ENCODE measurements around the gene ABTB2. TPM values are rescaled to one million over a fixed set of nuclear protein-coding genes. Genes with fewer than 3 reads are reported as not detected.

The ABTB2 gene
- total and polyA plus RNA-seq, 7 donors, result 4.5 to 24.7 (median 18.5) TPM

- intact Hi-C loops (cut with DNase I), result loop anchor here in 1 of 2 donors (2.0 kb wide), 1 partner anchor 89 kb away; no protein-coding TSS in a partner anchor
- no peak for TF ChIP-seq CTCF (IDR thresholded peaks at IDR 0.05)
- 9 to 22% (median 10%) methylated on average over 6 of the region's 6 CpGs for WGBS, 3 donors
- ATAC-seq (peak in 2 of 4 donors; percentile 44 to 46), DNase-seq (peak; percentile 16 to 62)
- peaks cover 60% of the 10 kb centered on the region for H3K4me1 ChIP-seq
- no peaks in the 10 kb centered on the region for H3K36me3 ChIP-seq (ENCODE audit: insufficient read depth in 1 of 2, low read depth in 1 of 2)
- H3K4me3 ChIP-seq, result no peak overlapping the region
- peak overlapping the region; percentile 46 for H3K27ac ChIP-seq
- H3K9me3 ChIP-seq, result no peaks in the 10 kb centered on the region
- no peaks in the 10 kb centered on the region for H3K27me3 ChIP-seq (ENCODE audit: insufficient read depth in 3 of 3, low read length in 2 of 3)
Observed at GRCh38 chr11:34341931-34342533, 15.8 kb downstream of the ABTB2 start.

- H3K4me1 ChIP-seq, result peaks cover 50% of the 10 kb centered on the region
- no peak overlapping the region for H3K4me3 ChIP-seq
- intact Hi-C loops (cut with DNase I), result loop anchor here in 1 of 2 donors (2.0 kb wide), 1 partner anchor 88 kb away; no protein-coding TSS in a partner anchor
- no peak for TF ChIP-seq CTCF (IDR thresholded peaks at IDR 0.05)
- no peaks in the 10 kb centered on the region for H3K36me3 ChIP-seq (ENCODE audit: insufficient read depth in 1 of 2, low read depth in 1 of 2)
- 90 to 92% (median 91%) methylated on average over 3 of the region's 3 CpGs for WGBS, 3 donors
- no peak overlapping the region for H3K27ac ChIP-seq
- H3K27me3 ChIP-seq (ENCODE audit: insufficient read depth in 3 of 3, low read length in 2 of 3), result no peaks in the 10 kb centered on the region
- no peak for ATAC-seq
- no peak for DNase-seq
- H3K9me3 ChIP-seq, result no peaks in the 10 kb centered on the region
Observed at GRCh38 chr11:34341096-34341495, 16.7 kb downstream of the ABTB2 start.

- ATAC-seq (no peak), DNase-seq (no peak)
- peaks cover 46% of the 10 kb centered on the region for H3K4me1 ChIP-seq
- H3K27me3 ChIP-seq (ENCODE audit: insufficient read depth in 3 of 3, low read length in 2 of 3), result no peaks in the 10 kb centered on the region
- intact Hi-C loops (cut with DNase I), result loop anchor here in 1 of 2 donors (2.0 kb wide), 1 partner anchor 88 kb away; no protein-coding TSS in a partner anchor
- H3K36me3 ChIP-seq (ENCODE audit: insufficient read depth in 1 of 2, low read depth in 1 of 2), result no peaks in the 10 kb centered on the region
- WGBS, 3 donors, result 89 to 100% (median 96%) methylated on average over 1 of the region's 1 CpG
- no peak for TF ChIP-seq CTCF (IDR thresholded peaks at IDR 0.05)
- H3K27ac ChIP-seq, result no peak overlapping the region
- no peak overlapping the region for H3K4me3 ChIP-seq
- H3K9me3 ChIP-seq, result no peaks in the 10 kb centered on the region
Observed at GRCh38 chr11:34340653-34341052, 17.2 kb downstream of the ABTB2 start.

GRCh38 chr11:34339149-34340064 is 18.4 kb downstream of the ABTB2 start:
- no peak for DNase-seq
- Histone ChIP-seq H3K9me3 (no peaks in the 10 kb centered on the region), H3K36me3 (ENCODE audit: insufficient read depth in 1 of 2, low read depth in 1 of 2) (no peaks in the 10 kb centered on the region), H3K27ac (no peak overlapping the region), H3K4me3 (no peak overlapping the region), H3K4me1 (peaks cover 34% of the 10 kb centered on the region), H3K27me3 (ENCODE audit: insufficient read depth in 3 of 3, low read length in 2 of 3) (no peaks in the 10 kb centered on the region)
- WGBS, 3 donors, result 83 to 87% (median 84%) methylated on average over 7 of the region's 7 CpGs
- no peak for TF ChIP-seq CTCF (IDR thresholded peaks at IDR 0.05)
- no peak for ATAC-seq
- intact Hi-C loops (cut with DNase I), result loop anchor here in 1 of 2 donors (2.0 kb wide), 1 partner anchor 87 kb away; no protein-coding TSS in a partner anchor

Data from psoas muscle (tissue), 8 donors.